NCI-H82 treated with DMSO at 0.1 percent for 48 hours (cell line): Measurements from ENCODE around the gene RPS19.

Source experiments
- DNase-seq: peaks from one replicate; lab custom pipeline; 2025; ENCODE audit not compliant: unreplicated experiment; lab: John Stamatoyannopoulos, UW

Gene RPS19

GRCh38 chr19:41897181-41897580 lies 37.1 kb downstream of the RPS19 start:
- no peak for DNase-seq

- no peak for DNase-seq
Measured at GRCh38 chr19:41897820-41898219, 37.8 kb downstream of the RPS19 start.

- no peak for DNase-seq
Measured at GRCh38 chr19:41898235-41898634, 38.2 kb downstream of the RPS19 start.

GRCh38 chr19:41901707-41902360 lies 41.8 kb downstream of the RPS19 start:
- no peak for DNase-seq

- DNase-seq, result no peak
Measured at GRCh38 chr19:41902594-41902993, 42.5 kb downstream of the RPS19 start.

- no peak for DNase-seq
Measured at GRCh38 chr19:41903193-41903953, 43.3 kb downstream of the RPS19 start.

GRCh38 chr19:41904118-41904870 lies 44.2 kb downstream of the RPS19 start:
- DNase-seq, result no peak

GRCh38 chr19:41905273-41906002 lies 45.4 kb downstream of the RPS19 start:
- no peak for DNase-seq

GRCh38 chr19:41906271-41906670 lies 46.2 kb downstream of the RPS19 start:
- DNase-seq, result no peak

GRCh38 chr19:41906916-41907680 lies 47.0 kb downstream of the RPS19 start:
- DNase-seq, result no peak

GRCh38 chr19:41907994-41908615 lies 48.0 kb downstream of the RPS19 start:
- DNase-seq, result no peak

GRCh38 chr19:41908724-41909464 lies 48.8 kb downstream of the RPS19 start:
- no peak for DNase-seq

- no peak for DNase-seq
Measured at GRCh38 chr19:41909706-41910105, 49.7 kb downstream of the RPS19 start.

GRCh38 chr19:41910240-41910991 lies 50.4 kb downstream of the RPS19 start:
- no peak for DNase-seq

GRCh38 chr19:41910992-41911888 lies 51.2 kb downstream of the RPS19 start:
- DNase-seq, result no peak

- DNase-seq, result no peak
Measured at GRCh38 chr19:41911889-41912731, 52.1 kb downstream of the RPS19 start.
